Activated effector memory CD4-positive, alpha-beta T cell treated with anti-CD3 and anti-CD28 coated beads, Interleukin-2, amount 50 U/mL, for 16 hours (primary cell): Measurements from ENCODE around the gene TENT5C.

Source experiments
- DNase-seq: peaks from one replicate; pipeline ENCODE4 v3.0.0-alpha.2; 2020

Gene TENT5C

GRCh38 chr1:117615474-117615873, 9.6 kb downstream of the TENT5C start:
- peak; percentile 73 for DNase-seq

- DNase-seq = no peak
Observed at GRCh38 chr1:117616356-117616755, 10.5 kb downstream of the TENT5C start.

- no peak for DNase-seq
Observed at GRCh38 chr1:117616967-117617366, 11.1 kb downstream of the TENT5C start.

- no peak for DNase-seq
Observed at GRCh38 chr1:117618450-117619122, 12.7 kb downstream of the TENT5C start.

- no peak for DNase-seq
Observed at GRCh38 chr1:117620440-117620839, 14.6 kb downstream of the TENT5C start.

- DNase-seq = no peak
Observed at GRCh38 chr1:117621316-117621715, 15.5 kb downstream of the TENT5C start.

- DNase-seq = no peak
Observed at GRCh38 chr1:117622726-117623125, 16.9 kb downstream of the TENT5C start.

GRCh38 chr1:117623141-117623540, 17.3 kb downstream of the TENT5C start:
- DNase-seq = no peak

GRCh38 chr1:117623698-117624097, 17.9 kb downstream of the TENT5C start:
- DNase-seq = no peak

- no peak for DNase-seq
Observed at GRCh38 chr1:117627546-117628130, 21.8 kb downstream of the TENT5C start.

GRCh38 chr1:117628343-117628742, 22.5 kb downstream of the TENT5C start:
- DNase-seq = no peak

GRCh38 chr1:117629625-117630422, 24.0 kb downstream of the TENT5C start:
- DNase-seq = no peak

- no peak for DNase-seq
Observed at GRCh38 chr1:117630423-117630998, 24.7 kb downstream of the TENT5C start.

- no peak for DNase-seq
Observed at GRCh38 chr1:117631359-117632160, 25.7 kb downstream of the TENT5C start.

- DNase-seq = no peak
Observed at GRCh38 chr1:117632269-117633067, 26.6 kb downstream of the TENT5C start.

GRCh38 chr1:117633068-117633345, 27.2 kb downstream of the TENT5C start:
- DNase-seq = no peak

GRCh38 chr1:117633423-117633822, 27.6 kb downstream of the TENT5C start:
- DNase-seq = no peak

- DNase-seq = no peak
Observed at GRCh38 chr1:117633936-117634335, 28.1 kb downstream of the TENT5C start.

- no peak for DNase-seq
Observed at GRCh38 chr1:117634631-117635030, 28.8 kb downstream of the TENT5C start.

GRCh38 chr1:117635805-117636204, 30.0 kb downstream of the TENT5C start:
- no peak for DNase-seq

GRCh38 chr1:117636637-117637425, 31.0 kb downstream of the TENT5C start:
- DNase-seq = no peak
